Measurements from ENCODE around the gene SERF1A.
"Not testable (repeated sequence)": the region's sequence is repeated elsewhere in the genome, so short reads cannot be mapped to it uniquely, and the experiment has no call there.

SERF1A gene

GRCh38 chr5:70900533-70901271, at the start of gene SERF1A:
Gene SERF1A, plus strand, starts transcription at chr5:70900669. Its CDS starts 201 bp downstream, at chr5:70900870.
- DNase-seq: not testable (repeated sequence)

- DNase-seq: not testable (repeated sequence)
Measured at GRCh38 chr5:70866778-70867177, 33.7 kb upstream of the SERF1A start.

GRCh38 chr5:70870626-70871025, 29.8 kb upstream of the SERF1A start:
- not testable (repeated sequence) for DNase-seq

- not testable (repeated sequence) for DNase-seq
Measured at GRCh38 chr5:70896076-70896475, 4.4 kb upstream of the SERF1A start.

GRCh38 chr5:70901272-70901571, 753 bp downstream of the SERF1A start:
- DNase-seq: not testable (repeated sequence)

- not testable (repeated sequence) for DNase-seq
Measured at GRCh38 chr5:70906624-70907023, 6.2 kb downstream of the SERF1A start.

GRCh38 chr5:70916829-70917228, 16.4 kb downstream of the SERF1A start:
- DNase-seq: not testable (repeated sequence)

- not testable (repeated sequence) for DNase-seq
Measured at GRCh38 chr5:70925211-70925562, 24.7 kb downstream of the SERF1A start.

- not testable (repeated sequence) for DNase-seq
Measured at GRCh38 chr5:70931709-70932368, 31.4 kb downstream of the SERF1A start.

- not testable (repeated sequence) for DNase-seq
Measured at GRCh38 chr5:70932560-70932959, 32.1 kb downstream of the SERF1A start.

GRCh38 chr5:70953068-70953467, 52.6 kb downstream of the SERF1A start:
- not testable (repeated sequence) for DNase-seq

Data from fibroblast of skin of right biceps (primary cell).